Measurements from ENCODE around the gene FCHSD2. TPM values are rescaled to one million over a fixed set of nuclear protein-coding genes. Genes with fewer than 3 reads are reported as not detected.

The FCHSD2 gene
- total and polyA plus RNA-seq, 2 of the 13 experiments (the other 11 are each of a cell fraction or from before 2014, with no cell fraction given) = 20.5 to 24.8 TPM

DNA sequence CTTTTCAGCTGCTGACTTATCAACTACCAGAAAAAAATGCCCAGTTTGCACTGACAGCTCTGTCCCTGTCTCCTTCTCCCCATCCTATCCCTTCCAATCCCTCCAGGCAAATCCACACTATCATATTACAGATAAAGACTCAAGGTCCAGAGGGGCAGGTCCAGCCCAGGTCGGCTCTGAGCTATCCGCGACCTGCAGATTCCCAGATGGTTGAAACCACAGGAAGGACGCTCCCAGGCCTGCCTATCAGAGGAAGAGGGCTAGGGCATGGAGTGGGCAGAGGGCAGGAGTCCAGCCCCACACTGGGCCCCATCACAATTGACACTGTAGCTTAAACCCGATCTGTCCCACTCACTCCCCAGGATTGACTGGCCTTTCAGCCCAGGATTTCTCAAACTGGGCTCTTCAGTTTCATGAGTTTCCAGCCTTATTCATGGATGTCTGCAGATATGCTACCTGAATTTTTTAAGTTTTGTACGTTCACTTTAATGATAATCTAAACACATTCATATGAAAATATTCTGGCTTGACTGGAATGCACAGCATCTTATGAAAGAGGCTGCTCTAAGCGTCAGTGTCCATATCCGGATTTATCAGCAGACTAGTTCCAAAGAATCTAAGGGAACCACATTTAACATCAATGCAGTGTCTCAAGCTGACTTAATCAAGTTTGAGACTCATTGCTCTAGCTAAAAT lies 16.4 kb upstream of the FCHSD2 start (continued):
- TF ChIP-seq BRD4 (CRISPR knock-in tag; IDR thresholded peaks at IDR 0.05) (0 out of 2 replicates have a peak, but pooled peaks have one; percentile 20), TBX2 (CRISPR knock-in tag; IDR thresholded peaks at IDR 0.05; ENCODE audit: borderline replicate concordance) (peak; percentile 90; the same call in 1 of the 2 replicates), ZBTB7B (CRISPR knock-in tag; IDR thresholded peaks at IDR 0.05) (peak; percentile 94), ZNF589 (CRISPR knock-in tag; conservative IDR thresholded peaks at IDR 0.05) (no peak), ELF3 (CRISPR knock-in tag; IDR thresholded peaks at IDR 0.05) (peak; percentile 80), KLF16 (CRISPR knock-in tag; IDR thresholded peaks at IDR 0.05) (peak in 1 of 2 experiments; percentile 58; a peak in 2 of 4 replicates), ZBTB20 (CRISPR knock-in tag; IDR thresholded peaks at IDR 0.05; ENCODE audit: borderline replicate concordance, low read depth) (peak; percentile 81; the same call in 1 of the 2 replicates), MXD4 (CRISPR knock-in tag; IDR thresholded peaks at IDR 0.05) (peak; percentile 23; the same call in 1 of the 2 replicates), JUNB (CRISPR knock-in tag; IDR thresholded peaks at IDR 0.05; ENCODE audit: borderline replicate concordance) (no peak; the same call in 1 of the 2 replicates), KLF11 (CRISPR knock-in tag; IDR thresholded peaks at IDR 0.05) (no peak), SAP130 (CRISPR knock-in tag; IDR thresholded peaks at IDR 0.05; ENCODE audit: low read depth) (peak; percentile 85), HIVEP1 (CRISPR knock-in tag; IDR thresholded peaks at IDR 0.05) (no peak), KDM2A (CRISPR knock-in tag; IDR thresholded peaks at IDR 0.05; ENCODE audit: borderline replicate concordance, low read depth) (peak; percentile 54; the same call in 1 of the 2 replicates), ZNF790 (CRISPR knock-in tag; IDR thresholded peaks at IDR 0.05; ENCODE audit: borderline replicate concordance) (no peak), ZNF724P (CRISPR knock-in tag; IDR thresholded peaks at IDR 0.05; ENCODE audit: borderline replicate concordance) (no peak), MED13 (CRISPR knock-in tag; IDR thresholded peaks at IDR 0.05) (peak; percentile 20; the same call in 1 of the 2 replicates)
- TF ChIP-seq, protein P1, sequence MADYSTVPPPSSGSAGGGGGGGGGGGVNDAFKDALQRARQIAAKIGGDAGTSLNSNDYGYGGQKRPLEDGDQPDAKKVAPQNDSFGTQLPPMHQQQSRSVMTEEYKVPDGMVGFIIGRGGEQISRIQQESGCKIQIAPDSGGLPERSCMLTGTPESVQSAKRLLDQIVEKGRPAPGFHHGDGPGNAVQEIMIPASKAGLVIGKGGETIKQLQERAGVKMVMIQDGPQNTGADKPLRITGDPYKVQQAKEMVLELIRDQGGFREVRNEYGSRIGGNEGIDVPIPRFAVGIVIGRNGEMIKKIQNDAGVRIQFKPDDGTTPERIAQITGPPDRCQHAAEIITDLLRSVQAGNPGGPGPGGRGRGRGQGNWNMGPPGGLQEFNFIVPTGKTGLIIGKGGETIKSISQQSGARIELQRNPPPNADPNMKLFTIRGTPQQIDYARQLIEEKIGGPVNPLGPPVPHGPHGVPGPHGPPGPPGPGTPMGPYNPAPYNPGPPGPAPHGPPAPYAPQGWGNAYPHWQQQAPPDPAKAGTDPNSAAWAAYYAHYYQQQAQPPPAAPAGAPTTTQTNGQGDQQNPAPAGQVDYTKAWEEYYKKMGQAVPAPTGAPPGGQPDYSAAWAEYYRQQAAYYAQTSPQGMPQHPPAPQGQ (CRISPR knock-in tag; IDR thresholded peaks at IDR 0.05; ENCODE audit: borderline replicate concordance) = no peak
- TF ChIP-seq, protein P2, sequence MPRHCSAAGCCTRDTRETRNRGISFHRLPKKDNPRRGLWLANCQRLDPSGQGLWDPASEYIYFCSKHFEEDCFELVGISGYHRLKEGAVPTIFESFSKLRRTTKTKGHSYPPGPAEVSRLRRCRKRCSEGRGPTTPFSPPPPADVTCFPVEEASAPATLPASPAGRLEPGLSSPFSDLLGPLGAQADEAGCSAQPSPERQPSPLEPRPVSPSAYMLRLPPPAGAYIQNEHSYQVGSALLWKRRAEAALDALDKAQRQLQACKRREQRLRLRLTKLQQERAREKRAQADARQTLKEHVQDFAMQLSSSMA (CRISPR knock-in tag; IDR thresholded peaks at IDR 0.05) = no peak; the same call in 1 of the 2 replicates
- TF ChIP-seq, protein P3, sequence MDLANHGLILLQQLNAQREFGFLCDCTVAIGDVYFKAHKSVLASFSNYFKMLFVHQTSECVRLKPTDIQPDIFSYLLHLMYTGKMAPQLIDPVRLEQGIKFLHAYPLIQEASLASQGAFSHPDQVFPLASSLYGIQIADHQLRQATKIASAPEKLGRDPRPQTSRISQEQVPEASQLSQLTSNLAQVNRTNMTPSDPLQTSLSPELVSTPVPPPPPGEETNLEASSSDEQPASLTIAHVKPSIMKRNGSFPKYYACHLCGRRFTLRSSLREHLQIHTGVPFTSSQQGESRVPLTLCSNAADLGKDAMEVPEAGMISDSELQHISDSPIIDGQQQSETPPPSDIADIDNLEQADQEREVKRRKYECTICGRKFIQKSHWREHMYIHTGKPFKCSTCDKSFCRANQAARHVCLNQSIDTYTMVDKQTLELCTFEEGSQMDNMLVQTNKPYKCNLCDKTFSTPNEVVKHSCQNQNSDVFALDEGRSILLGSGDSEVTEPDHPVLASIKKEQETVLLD (CRISPR knock-in tag; IDR thresholded peaks at IDR 0.05; ENCODE audit: low read depth) = no peak
- TF ChIP-seq, protein P4, sequence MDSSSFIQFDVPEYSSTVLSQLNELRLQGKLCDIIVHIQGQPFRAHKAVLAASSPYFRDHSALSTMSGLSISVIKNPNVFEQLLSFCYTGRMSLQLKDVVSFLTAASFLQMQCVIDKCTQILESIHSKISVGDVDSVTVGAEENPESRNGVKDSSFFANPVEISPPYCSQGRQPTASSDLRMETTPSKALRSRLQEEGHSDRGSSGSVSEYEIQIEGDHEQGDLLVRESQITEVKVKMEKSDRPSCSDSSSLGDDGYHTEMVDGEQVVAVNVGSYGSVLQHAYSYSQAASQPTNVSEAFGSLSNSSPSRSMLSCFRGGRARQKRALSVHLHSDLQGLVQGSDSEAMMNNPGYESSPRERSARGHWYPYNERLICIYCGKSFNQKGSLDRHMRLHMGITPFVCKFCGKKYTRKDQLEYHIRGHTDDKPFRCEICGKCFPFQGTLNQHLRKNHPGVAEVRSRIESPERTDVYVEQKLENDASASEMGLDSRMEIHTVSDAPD (CRISPR knock-in tag; IDR thresholded peaks at IDR 0.05) = peak; percentile 30; the same call in 1 of the 2 replicates
